Keratinocyte (primary cell): Measurements from ENCODE around the gene RABL6. TPM values are rescaled to one million over a fixed set of nuclear protein-coding genes. Genes with fewer than 3 reads are reported as not detected.
"Not testable (repeated sequence)": the region's sequence is repeated elsewhere in the genome, so short reads cannot be mapped to it uniquely, and the experiment has no call there.

ENCODE experiments used
- DNase-seq: peaks from one replicate; pipeline ENCODE4 v3.0.0-alpha.2; 2011; ENCODE audit warnings: low read depth, missing footprints, low spot score
- FAIRE-seq: peaks from 2 replicates; lab custom pipeline; 2011; peaks lifted over from hg19 to GRCh38; lab: Jason Lieb, UNC
- H2AFZ ChIP-seq: 2 replicates; pipeline ENCODE4 v1.6.0; 2012; ENCODE audit warnings: low read length, control low read depth, inconsistent platforms; ENCODE audit not compliant: control insufficient read depth
- H3K27ac ChIP-seq: 2 replicates; pipeline ENCODE4 v1.5.1; 2011; ENCODE audit warnings: low read length; ENCODE audit not compliant: control insufficient read depth, insufficient read depth
- H3K27me3 ChIP-seq: 3 replicates; pipeline ENCODE4 v1.6.0; 2011; ENCODE audit warnings: low read length; ENCODE audit not compliant: control insufficient read depth, insufficient read depth; ENCODE audit errors: extremely low read depth
- H3K36me3 ChIP-seq, 2 experiments: 2 replicates in 1 of 2; 3 replicates in 1 of 2; pipeline ENCODE4 v1.5.1; 2011; ENCODE audit warnings: low read length in 2 of 2, mild to moderate bottlenecking in 1 of 2; ENCODE audit not compliant: control insufficient read depth in 2 of 2, insufficient read depth in 2 of 2; ENCODE audit errors: extremely low read depth in 1 of 2
- H3K4me1 ChIP-seq: 3 replicates; pipeline ENCODE4 v1.5.1; 2011; ENCODE audit warnings: low read length; ENCODE audit not compliant: control insufficient read depth, insufficient read depth; ENCODE audit errors: extremely low read depth
- H3K4me2 ChIP-seq: 3 replicates; pipeline ENCODE4 v1.6.0; 2011; ENCODE audit warnings: low read depth, low read length; ENCODE audit not compliant: control insufficient read depth, insufficient read depth; ENCODE audit errors: extremely low read depth
- H3K4me3 ChIP-seq, 3 experiments: fragments of 200-600 bp in 1 of 3; sonication (generic) in 1 of 3; 2 replicates in 2 of 3; 3 replicates in 1 of 3; pipeline ENCODE4 v1.5.1; 2011 to 2016; ENCODE audit warnings: low read length in 3 of 3, mild to moderate bottlenecking in 3 of 3, control low read depth in 2 of 3, inconsistent platforms in 1 of 3, low read depth in 1 of 3, mixed read lengths in 1 of 3, mixed run types in 1 of 3, moderate library complexity in 1 of 3; ENCODE audit not compliant: control insufficient read depth in 2 of 3, insufficient read depth in 2 of 3; ENCODE audit errors: extremely low read depth in 1 of 3
- H3K79me2 ChIP-seq: 2 replicates; pipeline ENCODE4 v1.6.0; 2012; ENCODE audit warnings: low read length; ENCODE audit not compliant: control insufficient read depth, insufficient read depth
- H3K9ac ChIP-seq: 3 replicates; pipeline ENCODE4 v1.6.0; 2011; ENCODE audit warnings: low read length; ENCODE audit not compliant: control insufficient read depth, insufficient read depth; ENCODE audit errors: extremely low read depth
- H3K9me1 ChIP-seq: 3 replicates; pipeline ENCODE4 v1.6.0; 2011; ENCODE audit warnings: low read length; ENCODE audit not compliant: control insufficient read depth, insufficient read depth; ENCODE audit errors: extremely low read depth
- H3K9me3 ChIP-seq: 2 replicates; pipeline ENCODE4 v1.5.1; 2012; ENCODE audit warnings: low read depth, low read length; ENCODE audit not compliant: control insufficient read depth
- H4K20me1 ChIP-seq: 3 replicates; pipeline ENCODE4 v1.6.0; 2011; ENCODE audit warnings: low read length; ENCODE audit not compliant: control insufficient read depth, insufficient read depth; ENCODE audit errors: extremely low read depth
- EZH2 ChIP-seq: IDR thresholded peaks from one replicate; pipeline ENCODE4 v1.6.1; 2012; ENCODE audit warnings: inconsistent platforms, mild to moderate bottlenecking, low read length, moderate library complexity
- dilution Hi-C: fragments of 300-500 bp; cut with MboI; formaldehyde crosslinking; loops from one replicate; pipeline ENCODE4 v1.7.0; 2020; ENCODE audit warnings: low sequenced_read_pairs; ENCODE audit not compliant: extremely low pct_ligation_motif_present
- polyA plus RNA-seq, 5 experiments: library from polyadenylated mRNA; depleted of rRNA in 3 of 5; stranded (reverse) in 3 of 5; stranded (forward) in 1 of 5; unstranded in 1 of 5; fragments of >200 nt; gene quantifications; 1 replicate in 1 of 5; 2 replicates in 3 of 5; 3 replicates in 1 of 5; pipeline versions ENCODE4 v1.2.1 to v1.2.3, GENCODE V29; 2011 to 2012; ENCODE audit warnings: missing spikeins in 2 of 5, low read depth in 1 of 5, low replicate concordance in 1 of 5
- TF ChIP-seq, protein P1 (sequence below), 3 experiments: IDR thresholded peaks in 1 of 3; conservative IDR thresholded peaks in 1 of 3; optimal IDR thresholded peaks in 1 of 3; 2 replicates in 2 of 3; 3 replicates in 1 of 3; pipeline versions ENCODE3 to v1.5.1; 2011; ENCODE audit warnings: low read length in 3 of 3, mild to moderate bottlenecking in 3 of 3, moderate library complexity in 2 of 3, control low read depth in 1 of 3, inconsistent platforms in 1 of 3; ENCODE audit not compliant: insufficient read depth in 2 of 3; ENCODE audit errors: extremely low read depth in 1 of 3

RABL6 gene
- polyA plus RNA-seq, 1 donor (not counting 4 experiments of a cell fraction or from before 2014, with no cell fraction given): 46.3 TPM

DNA sequence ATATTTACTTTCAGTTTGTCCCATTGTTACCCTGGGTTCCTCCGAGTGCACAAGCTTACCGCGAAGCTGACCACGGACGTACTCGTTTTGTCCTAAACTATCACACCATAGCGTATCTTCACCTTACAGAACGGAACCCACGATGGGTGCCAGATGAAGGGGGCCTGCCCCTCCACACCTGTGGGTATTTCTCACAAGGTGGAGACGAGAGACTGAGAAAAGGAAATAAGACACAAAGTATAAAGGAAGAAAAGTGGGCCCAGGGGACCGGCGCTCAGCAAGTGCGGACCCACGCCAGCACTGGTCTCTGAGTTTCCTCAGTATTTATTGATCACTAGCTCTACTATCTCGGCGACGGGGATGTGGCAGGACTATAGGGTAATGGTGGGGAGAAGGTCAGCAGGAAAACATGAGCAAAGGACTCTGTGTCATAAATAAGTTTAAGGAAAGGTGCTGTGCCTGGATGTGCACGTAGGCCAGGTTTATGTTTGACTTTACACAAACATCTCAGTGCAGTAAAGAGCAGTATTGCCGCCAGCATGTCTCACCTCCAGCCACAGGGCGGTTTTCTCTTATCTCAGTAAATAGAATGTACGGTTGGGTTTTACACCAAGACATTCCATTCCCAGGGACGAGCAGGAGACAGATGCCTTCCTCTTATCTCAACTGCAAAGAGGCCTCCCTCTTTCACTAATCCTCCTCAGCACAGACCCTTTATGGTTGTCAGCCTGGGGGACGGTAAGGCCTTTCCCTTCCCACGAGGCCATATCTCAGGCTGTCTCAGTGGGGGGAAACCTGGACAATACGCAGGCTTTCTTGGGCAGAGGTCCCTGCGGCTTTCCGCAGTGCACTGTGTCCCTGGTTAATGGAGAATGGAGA is 18.9 kb upstream of the RABL6 start:
- H3K79me2 ChIP-seq, DNase-seq, dilution Hi-C loops, H3K27ac ChIP-seq, H3K4me3 ChIP-seq, H3K4me2 ChIP-seq, H3K9me3 ChIP-seq, H3K9me1 ChIP-seq, H3K9ac ChIP-seq, H2AFZ ChIP-seq, FAIRE-seq, H3K27me3 ChIP-seq: not testable (repeated sequence)
- Histone ChIP-seq H3K36me3 (peaks cover 5 to 17% of the 10 kb centered on the region in 2 experiments), H3K4me1 (peaks cover 17% of the 10 kb centered on the region), H4K20me1 (peaks cover 14% of the 10 kb centered on the region)

DNA sequence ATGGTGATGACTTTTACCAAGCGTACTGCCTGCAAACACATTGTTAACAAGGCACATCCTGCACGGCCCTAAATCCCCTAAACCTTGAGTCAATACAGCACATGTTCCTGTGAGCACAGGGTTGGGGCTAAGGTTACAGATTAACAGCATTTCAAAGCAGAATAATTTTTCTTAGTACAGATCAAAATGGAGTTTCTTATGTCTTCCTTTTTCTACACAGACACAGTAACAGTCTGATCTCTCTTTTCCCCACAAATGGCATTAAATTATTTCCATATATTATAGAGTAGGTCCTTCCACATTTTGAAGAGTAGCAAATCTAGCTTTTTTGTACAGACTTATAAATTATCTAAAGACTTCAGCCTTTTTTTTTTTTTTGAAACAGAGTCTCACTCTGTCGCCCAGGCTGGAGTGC is 18.2 kb upstream of the RABL6 start:
- FAIRE-seq (no peak), DNase-seq (no peak)
- dilution Hi-C loops: no loop called here
- Histone ChIP-seq H3K79me2 (peaks cover 9% of the 10 kb centered on the region), H3K9ac (no peak overlapping the region), H3K9me1 (no peaks in the 10 kb centered on the region), H3K4me2 (no peak overlapping the region), H3K27me3 (no peaks in the 10 kb centered on the region), H3K27ac (no peak overlapping the region), H3K4me1 (peaks cover 17% of the 10 kb centered on the region), H3K36me3 (peaks cover 6 to 17% of the 10 kb centered on the region in 2 experiments), H3K4me3 (no peak overlapping the region), H2AFZ (no peak overlapping the region), H4K20me1 (peaks cover 16% of the 10 kb centered on the region), H3K9me3 (no peaks in the 10 kb centered on the region)
- TF ChIP-seq, protein P1, sequence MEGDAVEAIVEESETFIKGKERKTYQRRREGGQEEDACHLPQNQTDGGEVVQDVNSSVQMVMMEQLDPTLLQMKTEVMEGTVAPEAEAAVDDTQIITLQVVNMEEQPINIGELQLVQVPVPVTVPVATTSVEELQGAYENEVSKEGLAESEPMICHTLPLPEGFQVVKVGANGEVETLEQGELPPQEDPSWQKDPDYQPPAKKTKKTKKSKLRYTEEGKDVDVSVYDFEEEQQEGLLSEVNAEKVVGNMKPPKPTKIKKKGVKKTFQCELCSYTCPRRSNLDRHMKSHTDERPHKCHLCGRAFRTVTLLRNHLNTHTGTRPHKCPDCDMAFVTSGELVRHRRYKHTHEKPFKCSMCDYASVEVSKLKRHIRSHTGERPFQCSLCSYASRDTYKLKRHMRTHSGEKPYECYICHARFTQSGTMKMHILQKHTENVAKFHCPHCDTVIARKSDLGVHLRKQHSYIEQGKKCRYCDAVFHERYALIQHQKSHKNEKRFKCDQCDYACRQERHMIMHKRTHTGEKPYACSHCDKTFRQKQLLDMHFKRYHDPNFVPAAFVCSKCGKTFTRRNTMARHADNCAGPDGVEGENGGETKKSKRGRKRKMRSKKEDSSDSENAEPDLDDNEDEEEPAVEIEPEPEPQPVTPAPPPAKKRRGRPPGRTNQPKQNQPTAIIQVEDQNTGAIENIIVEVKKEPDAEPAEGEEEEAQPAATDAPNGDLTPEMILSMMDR (optimal IDR thresholded peaks at IDR 0.05 in 1 of 3, IDR thresholded peaks at IDR 0.05 in 1 of 3, conservative IDR thresholded peaks at IDR 0.05 in 1 of 3; ENCODE audit: extremely low read depth in 1 of 3, insufficient read depth in 2 of 3, low read length in 3 of 3): no peak
- no peak for TF ChIP-seq EZH2
